ENCODE results near the gene TATDN3. TPM values are rescaled to one million over a fixed set of nuclear protein-coding genes. Genes with fewer than 3 reads are reported as not detected.

TATDN3 gene
- total and polyA plus RNA-seq, 9 of the 15 experiments (the other 6 are each of a cell fraction or from before 2014, with no cell fraction given) = 18.3 to 79.9 (median 28.2) TPM

DNA sequence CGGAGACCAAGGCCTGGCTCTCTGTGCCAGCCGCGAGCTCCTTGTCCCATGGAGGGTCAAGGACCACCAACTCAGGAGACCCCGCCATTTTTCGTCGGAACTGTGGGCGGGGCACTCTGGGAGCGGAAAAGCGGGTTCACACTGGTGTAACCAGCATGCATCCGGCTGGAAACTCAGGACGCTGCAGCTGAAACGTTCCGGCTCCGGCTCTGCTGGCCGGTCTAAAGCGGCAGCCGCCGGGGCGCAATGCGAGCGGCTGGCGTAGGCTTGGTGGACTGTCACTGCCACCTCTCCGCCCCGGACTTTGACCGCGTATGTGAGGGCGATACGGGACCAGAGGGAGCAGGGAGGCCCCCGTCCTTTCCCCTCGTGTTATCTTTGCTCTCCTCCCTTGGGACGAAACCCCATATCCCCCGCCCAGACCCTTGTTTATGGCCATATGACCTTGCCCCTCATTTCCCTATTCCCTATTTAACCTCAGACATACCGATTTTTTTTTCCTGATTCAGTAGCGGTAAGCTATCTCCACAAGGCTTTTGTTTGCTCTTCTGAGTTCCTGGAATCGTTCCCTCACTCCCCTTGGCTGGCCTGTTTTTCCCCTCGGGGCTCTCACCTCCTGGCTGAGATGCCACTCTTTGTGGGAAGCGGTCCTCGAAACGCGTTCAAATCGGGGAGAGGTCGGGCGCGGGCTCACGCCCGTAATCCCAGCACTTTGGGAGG, at the start of gene TATDN3, which contains the start of gene NSL1 (continued):
- TF ChIP-seq, protein P1, sequence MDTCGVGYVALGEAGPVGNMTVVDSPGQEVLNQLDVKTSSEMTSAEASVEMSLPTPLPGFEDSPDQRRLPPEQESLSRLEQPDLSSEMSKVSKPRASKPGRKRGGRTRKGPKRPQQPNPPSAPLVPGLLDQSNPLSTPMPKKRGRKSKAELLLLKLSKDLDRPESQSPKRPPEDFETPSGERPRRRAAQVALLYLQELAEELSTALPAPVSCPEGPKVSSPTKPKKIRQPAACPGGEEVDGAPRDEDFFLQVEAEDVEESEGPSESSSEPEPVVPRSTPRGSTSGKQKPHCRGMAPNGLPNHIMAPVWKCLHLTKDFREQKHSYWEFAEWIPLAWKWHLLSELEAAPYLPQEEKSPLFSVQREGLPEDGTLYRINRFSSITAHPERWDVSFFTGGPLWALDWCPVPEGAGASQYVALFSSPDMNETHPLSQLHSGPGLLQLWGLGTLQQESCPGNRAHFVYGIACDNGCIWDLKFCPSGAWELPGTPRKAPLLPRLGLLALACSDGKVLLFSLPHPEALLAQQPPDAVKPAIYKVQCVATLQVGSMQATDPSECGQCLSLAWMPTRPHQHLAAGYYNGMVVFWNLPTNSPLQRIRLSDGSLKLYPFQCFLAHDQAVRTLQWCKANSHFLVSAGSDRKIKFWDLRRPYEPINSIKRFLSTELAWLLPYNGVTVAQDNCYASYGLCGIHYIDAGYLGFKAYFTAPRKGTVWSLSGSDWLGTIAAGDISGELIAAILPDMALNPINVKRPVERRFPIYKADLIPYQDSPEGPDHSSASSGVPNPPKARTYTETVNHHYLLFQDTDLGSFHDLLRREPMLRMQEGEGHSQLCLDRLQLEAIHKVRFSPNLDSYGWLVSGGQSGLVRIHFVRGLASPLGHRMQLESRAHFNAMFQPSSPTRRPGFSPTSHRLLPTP (IDR thresholded peaks at IDR 0.05; ENCODE audit: borderline replicate concordance, extremely low read depth, insufficient read length) = no peak
- TF ChIP-seq ZNF717 (CRISPR knock-in tag; IDR thresholded peaks at IDR 0.05) = no peak
- TF ChIP-seq RBM14 (IDR thresholded peaks at IDR 0.05; ENCODE audit: borderline replicate concordance, insufficient read depth, low read depth, low read length) = no peak
- TF ChIP-seq PHF21A (IDR thresholded peaks at IDR 0.05; ENCODE audit: borderline replicate concordance, low read depth) = peak; percentile 76; the same call in 1 of the 2 replicates
- TF ChIP-seq TCFL5 (CRISPR knock-in tag; conservative IDR thresholded peaks at IDR 0.05) = no peak
- TF ChIP-seq ZEB2 (IDR thresholded peaks at IDR 0.05) = peak; percentile 99
- TF ChIP-seq FOXP4 (CRISPR knock-in tag; IDR thresholded peaks at IDR 0.05; ENCODE audit: borderline replicate concordance) = peak; percentile 69; the same call in 1 of the 2 replicates
- peak; percentile 69; the same call in 1 of the 2 replicates for TF ChIP-seq NFATC3 (IDR thresholded peaks at IDR 0.05)
- TF ChIP-seq E2F1 (CRISPR knock-in tag; IDR thresholded peaks at IDR 0.05) = peak; percentile 92
- TF ChIP-seq SIN3B (IDR thresholded peaks at IDR 0.05; ENCODE audit: low read depth) = peak; percentile 96
- TF ChIP-seq ERF (CRISPR knock-in tag; IDR thresholded peaks at IDR 0.05) = peak; percentile 90; the same call in 1 of the 2 replicates
- TF ChIP-seq TAL1 (IDR thresholded peaks at IDR 0.05) = peak; percentile 36
- TF ChIP-seq ZNF143 (CRISPR knock-in tag; IDR thresholded peaks at IDR 0.05) = 0 out of 2 replicates have a peak, but pooled peaks have one; percentile 54
- peak in 1 of 2 experiments; percentile 97; a peak in 1 of 4 replicates for TF ChIP-seq KDM4B (IDR thresholded peaks at IDR 0.05; ENCODE audit: borderline replicate concordance in 2 of 2, low read depth in 1 of 2)
- TF ChIP-seq L3MBTL2 (IDR thresholded peaks at IDR 0.05) = peak; percentile 72
- peak; percentile 98 for TF ChIP-seq SETDB1 (IDR thresholded peaks at IDR 0.05; ENCODE audit: low read length)
- TF ChIP-seq CREB3 (tag; conservative IDR thresholded peaks at IDR 0.05; ENCODE audit: low read depth) = no peak
- TF ChIP-seq CREB1 (IDR thresholded peaks at IDR 0.05) = peak; percentile 41; the same call in 1 of the 2 replicates
- TF ChIP-seq CREB1 (CRISPR knock-in tag; IDR thresholded peaks at IDR 0.05) = peak; percentile 82; the same call in 1 of the 2 replicates
- no peak; the same call in 1 of the 2 replicates for TF ChIP-seq STAG1 (CRISPR knock-in tag; IDR thresholded peaks at IDR 0.05; ENCODE audit: borderline replicate concordance)
- no peak for TF ChIP-seq ZNF121 (CRISPR knock-in tag; conservative IDR thresholded peaks at IDR 0.05)
